Measurements from ENCODE around the gene AFP. TPM values are rescaled to one million over a fixed set of nuclear protein-coding genes. Genes with fewer than 3 reads are reported as not detected.
A peak's percentile ranks its signal among the peaks of the same experiment; 100 is the strongest.
"Not testable (repeated sequence)": the region's sequence is repeated elsewhere in the genome, so short reads cannot be mapped to it uniquely, and the experiment has no call there.

The AFP gene
- total RNA-seq (1 to 10 TPM in 1 of 2 donors, under 1 TPM in 1; 0.10 to 4.4 TPM), polyA plus RNA-seq (ENCODE audit: insufficient read length in 2 of 2) (1 to 10 TPM; 2.7 to 8.4 TPM)
- long read RNA-seq, donor 1, result 0 reads
- long read RNA-seq, donor 2, partial matches to known transcripts, result 0 of 3 reads
- long read RNA-seq, donor 2, other reads (novel, unspliced or antisense), result 0 of 3 reads
- long read RNA-seq, donor 3, partial matches to known transcripts, result 0 of 1 reads
- long read RNA-seq, donor 3, other reads (novel, unspliced or antisense), result 0 of 1 reads
- long read RNA-seq, donor 4, result 0 reads

- DNase-seq (ENCODE audit: low read depth in 4 of 6, low spot score in 6 of 6), result no peak
- H3K27me3 ChIP-seq (ENCODE audit: control insufficient read depth, insufficient read depth, low read length), result no peaks in the 10 kb centered on the region
- H3K27ac ChIP-seq (ENCODE audit: low read depth, low read length), result no peak within 1 kb of the TSS
- WGBS (ENCODE audit: insufficient coverage), result no CpG with 5 or more reads among the region's 1 CpG
- no peak within 1 kb of the TSS for H3K4me3 ChIP-seq (ENCODE audit: low read depth, low read length)
- H3K9me3 ChIP-seq (ENCODE audit: control insufficient read depth, insufficient read depth, low read length), result no peaks in the 10 kb centered on the region
- H3K4me1 ChIP-seq (ENCODE audit: control insufficient read depth, insufficient read depth, low read length), result no peaks in the 10 kb centered on the region
- no peaks in the 10 kb centered on the region for H3K36me3 ChIP-seq (ENCODE audit: control insufficient read depth, insufficient read depth, low read length)
Measured at GRCh38 chr4:73435984-73436383, at the start of gene AFP. AFP (plus strand) TSS chr4:73436221; CDS start chr4:73436263, 42 bp downstream.

GRCh38 chr4:73387552-73387951 is 48.5 kb upstream of the AFP start:
- Histone ChIP-seq H3K27me3 (ENCODE audit: control insufficient read depth, insufficient read depth, low read length) (no peaks in the 10 kb centered on the region), H3K4me3 (ENCODE audit: low read depth, low read length) (no peak overlapping the region), H3K36me3 (ENCODE audit: control insufficient read depth, insufficient read depth, low read length) (no peaks in the 10 kb centered on the region), H3K9me3 (ENCODE audit: control insufficient read depth, insufficient read depth, low read length) (no peaks in the 10 kb centered on the region), H3K27ac (ENCODE audit: low read depth, low read length) (no peak overlapping the region), H3K4me1 (ENCODE audit: control insufficient read depth, insufficient read depth, low read length) (no peaks in the 10 kb centered on the region)
- DNase-seq (ENCODE audit: low read depth in 4 of 6, low spot score in 6 of 6), result no peak

- H3K4me1 ChIP-seq (ENCODE audit: control insufficient read depth, insufficient read depth, low read length), result no peaks in the 10 kb centered on the region
- H3K27me3 ChIP-seq (ENCODE audit: control insufficient read depth, insufficient read depth, low read length), result no peaks in the 10 kb centered on the region
- no peak overlapping the region for H3K27ac ChIP-seq (ENCODE audit: low read depth, low read length)
- H3K9me3 ChIP-seq (ENCODE audit: control insufficient read depth, insufficient read depth, low read length), result no peaks in the 10 kb centered on the region
- no peak overlapping the region for H3K4me3 ChIP-seq (ENCODE audit: low read depth, low read length)
- DNase-seq (ENCODE audit: low read depth in 4 of 6, low spot score in 6 of 6), result no peak
- H3K36me3 ChIP-seq (ENCODE audit: control insufficient read depth, insufficient read depth, low read length), result no peaks in the 10 kb centered on the region
- no CpG with 5 or more reads among the region's 1 CpG for WGBS (ENCODE audit: insufficient coverage)
Measured at GRCh38 chr4:73388887-73389286, 47.1 kb upstream of the AFP start.

- H3K4me3 ChIP-seq (ENCODE audit: low read depth, low read length); H3K27me3 ChIP-seq (ENCODE audit: control insufficient read depth, insufficient read depth, low read length); H3K27ac ChIP-seq (ENCODE audit: low read depth, low read length); H3K36me3 ChIP-seq (ENCODE audit: control insufficient read depth, insufficient read depth, low read length); H3K4me1 ChIP-seq (ENCODE audit: control insufficient read depth, insufficient read depth, low read length); DNase-seq (ENCODE audit: low read depth in 4 of 6, low spot score in 6 of 6); H3K9me3 ChIP-seq (ENCODE audit: control insufficient read depth, insufficient read depth, low read length): not testable (repeated sequence)
- WGBS (ENCODE audit: insufficient coverage), result no CpG with 5 or more reads among the region's 2 CpGs
Measured at GRCh38 chr4:73389663-73390062, 46.4 kb upstream of the AFP start.

GRCh38 chr4:73391774-73392173 is 44.2 kb upstream of the AFP start:
- Histone ChIP-seq H3K27me3 (ENCODE audit: control insufficient read depth, insufficient read depth, low read length) (no peaks in the 10 kb centered on the region), H3K36me3 (ENCODE audit: control insufficient read depth, insufficient read depth, low read length) (no peaks in the 10 kb centered on the region), H3K9me3 (ENCODE audit: control insufficient read depth, insufficient read depth, low read length) (no peaks in the 10 kb centered on the region), H3K4me1 (ENCODE audit: control insufficient read depth, insufficient read depth, low read length) (no peaks in the 10 kb centered on the region), H3K27ac (ENCODE audit: low read depth, low read length) (no peak overlapping the region), H3K4me3 (ENCODE audit: low read depth, low read length) (no peak overlapping the region)
- no peak for DNase-seq (ENCODE audit: low read depth in 4 of 6, low spot score in 6 of 6)

GRCh38 chr4:73392936-73393335 is 43.1 kb upstream of the AFP start:
- no CpG with 5 or more reads among the region's 2 CpGs for WGBS (ENCODE audit: insufficient coverage)
- Histone ChIP-seq H3K4me3 (ENCODE audit: low read depth, low read length) (no peak overlapping the region), H3K9me3 (ENCODE audit: control insufficient read depth, insufficient read depth, low read length) (no peaks in the 10 kb centered on the region), H3K4me1 (ENCODE audit: control insufficient read depth, insufficient read depth, low read length) (no peaks in the 10 kb centered on the region), H3K27me3 (ENCODE audit: control insufficient read depth, insufficient read depth, low read length) (no peaks in the 10 kb centered on the region), H3K27ac (ENCODE audit: low read depth, low read length) (no peak overlapping the region), H3K36me3 (ENCODE audit: control insufficient read depth, insufficient read depth, low read length) (no peaks in the 10 kb centered on the region)
- DNase-seq (ENCODE audit: low read depth in 4 of 6, low spot score in 6 of 6), result peak in 1 of 6 donors; percentile 32

- no peak overlapping the region for H3K4me3 ChIP-seq (ENCODE audit: low read depth, low read length)
- no peak for DNase-seq (ENCODE audit: low read depth in 4 of 6, low spot score in 6 of 6)
- no peaks in the 10 kb centered on the region for H3K4me1 ChIP-seq (ENCODE audit: control insufficient read depth, insufficient read depth, low read length)
- no CpG with 5 or more reads among the region's 1 CpG for WGBS (ENCODE audit: insufficient coverage)
- no peaks in the 10 kb centered on the region for H3K36me3 ChIP-seq (ENCODE audit: control insufficient read depth, insufficient read depth, low read length)
- H3K9me3 ChIP-seq (ENCODE audit: control insufficient read depth, insufficient read depth, low read length), result no peaks in the 10 kb centered on the region
- H3K27ac ChIP-seq (ENCODE audit: low read depth, low read length), result no peak overlapping the region
- no peaks in the 10 kb centered on the region for H3K27me3 ChIP-seq (ENCODE audit: control insufficient read depth, insufficient read depth, low read length)
Measured at GRCh38 chr4:73396304-73396703, 39.7 kb upstream of the AFP start.

GRCh38 chr4:73396993-73397972 is 38.7 kb upstream of the AFP start:
- no peak for DNase-seq (ENCODE audit: low read depth in 4 of 6, low spot score in 6 of 6)
- Histone ChIP-seq H3K9me3 (ENCODE audit: control insufficient read depth, insufficient read depth, low read length) (no peaks in the 10 kb centered on the region), H3K4me3 (ENCODE audit: low read depth, low read length) (no peak overlapping the region), H3K4me1 (ENCODE audit: control insufficient read depth, insufficient read depth, low read length) (no peaks in the 10 kb centered on the region), H3K27me3 (ENCODE audit: control insufficient read depth, insufficient read depth, low read length) (no peaks in the 10 kb centered on the region), H3K27ac (ENCODE audit: low read depth, low read length) (no peak overlapping the region), H3K36me3 (ENCODE audit: control insufficient read depth, insufficient read depth, low read length) (no peaks in the 10 kb centered on the region)
- WGBS (ENCODE audit: insufficient coverage), result 100% methylated on average over 1 of the region's 5 CpGs

- no peak for DNase-seq (ENCODE audit: low read depth in 4 of 6, low spot score in 6 of 6)
- Histone ChIP-seq H3K36me3 (ENCODE audit: control insufficient read depth, insufficient read depth, low read length) (no peaks in the 10 kb centered on the region), H3K4me3 (ENCODE audit: low read depth, low read length) (no peak overlapping the region), H3K27me3 (ENCODE audit: control insufficient read depth, insufficient read depth, low read length) (no peaks in the 10 kb centered on the region), H3K27ac (ENCODE audit: low read depth, low read length) (no peak overlapping the region), H3K9me3 (ENCODE audit: control insufficient read depth, insufficient read depth, low read length) (no peaks in the 10 kb centered on the region), H3K4me1 (ENCODE audit: control insufficient read depth, insufficient read depth, low read length) (no peaks in the 10 kb centered on the region)
- WGBS (ENCODE audit: insufficient coverage), result no CpG with 5 or more reads among the region's 2 CpGs
Measured at GRCh38 chr4:73401412-73401811, 34.6 kb upstream of the AFP start.

GRCh38 chr4:73404042-73404441 is 32.0 kb upstream of the AFP start, which contains the start of gene ALB:
ALB (plus strand) TSS chr4:73404287; CDS start chr4:73404328, 41 bp downstream.
- Histone ChIP-seq H3K36me3 (ENCODE audit: control insufficient read depth, insufficient read depth, low read length) (no peaks in the 10 kb centered on the region), H3K9me3 (ENCODE audit: control insufficient read depth, insufficient read depth, low read length) (no peaks in the 10 kb centered on the region), H3K4me1 (ENCODE audit: control insufficient read depth, insufficient read depth, low read length) (no peaks in the 10 kb centered on the region), H3K4me3 (ENCODE audit: low read depth, low read length) (no peak within 1 kb of the TSS), H3K27ac (ENCODE audit: low read depth, low read length) (no peak within 1 kb of the TSS), H3K27me3 (ENCODE audit: control insufficient read depth, insufficient read depth, low read length) (no peaks in the 10 kb centered on the region)
- DNase-seq (ENCODE audit: low read depth in 4 of 6, low spot score in 6 of 6), result no peak
- WGBS (ENCODE audit: insufficient coverage), result 90% methylated on average over 2 of the region's 7 CpGs
